ENCODE measurements around the gene SLC5A9. TPM values are rescaled to one million over a fixed set of nuclear protein-coding genes. Genes with fewer than 3 reads are reported as not detected.
"Not testable (repeated sequence)": the region's sequence is repeated elsewhere in the genome, so short reads cannot be mapped to it uniquely, and the experiment has no call there.

SLC5A9 gene
- total RNA-seq, 6 donors from 2014 or later, result 2.9 to 21.0 (median 6.1) TPM

GRCh38 chr1:48208652-48209051 is 13.9 kb upstream of the SLC5A9 start:
- no peak for ATAC-seq (ENCODE audit: low FRiP score in 2 of 2)
- no peak overlapping the region for H3K27ac ChIP-seq
- 86 to 87% methylated on average over 4 of the region's 4 CpGs for WGBS, 2 donors
- DNase-seq, result no peak
- no peaks in the 10 kb centered on the region for H3K27me3 ChIP-seq
- no peaks in the 10 kb centered on the region for H3K9me3 ChIP-seq
- no peak overlapping the region for H3K4me3 ChIP-seq
- no peaks in the 10 kb centered on the region for H3K36me3 ChIP-seq
- H3K4me1 ChIP-seq, result peaks cover 0 to 5% (median 0%) of the 10 kb centered on the region in 4 donors
- TF ChIP-seq EP300 (IDR thresholded peaks at IDR 0.05), result no peak
- TF ChIP-seq CTCF (IDR thresholded peaks at IDR 0.05), result no peak
- TF ChIP-seq POLR2A (IDR thresholded peaks at IDR 0.05), result no peak
- no peak for TF ChIP-seq POLR2AphosphoS5 (IDR thresholded peaks at IDR 0.05)

GRCh38 chr1:48213462-48213861 is 9.1 kb upstream of the SLC5A9 start:
- H3K27me3 ChIP-seq; ATAC-seq (ENCODE audit: low FRiP score in 2 of 2); H3K36me3 ChIP-seq; DNase-seq; H3K9me3 ChIP-seq; H3K27ac ChIP-seq; H3K4me3 ChIP-seq: not testable (repeated sequence)
- WGBS, 2 donors, result 88 to 90% methylated on average over 8 of the region's 8 CpGs
- peaks cover 0 to 19% (median 7%) of the 10 kb centered on the region in 4 donors for H3K4me1 ChIP-seq

- Histone ChIP-seq H3K27ac (peak overlapping the region in 1 of 4 donors; percentile 58), H3K4me1 (peaks cover 0 to 19% (median 7%) of the 10 kb centered on the region in 4 donors)
- H3K9me3 ChIP-seq; DNase-seq; ATAC-seq (ENCODE audit: low FRiP score in 2 of 2); H3K27me3 ChIP-seq; H3K4me3 ChIP-seq; H3K36me3 ChIP-seq: not testable (repeated sequence)
- 75 to 87% methylated on average over 6 of the region's 6 CpGs for WGBS, 2 donors
These were observed 8.2 kb upstream of the SLC5A9 start for GRCh38 chr1:48214366-48214765.

- no peak overlapping the region for H3K4me3 ChIP-seq
- peak overlapping the region in 1 of 4 donors; percentile 58 for H3K27ac ChIP-seq
- H3K9me3 ChIP-seq, result no peaks in the 10 kb centered on the region
- TF ChIP-seq EP300 (IDR thresholded peaks at IDR 0.05), result no peak
- no peak for TF ChIP-seq POLR2AphosphoS5 (IDR thresholded peaks at IDR 0.05)
- TF ChIP-seq POLR2A (IDR thresholded peaks at IDR 0.05), result no peak
- no peaks in the 10 kb centered on the region for H3K27me3 ChIP-seq
- peak in 1 of 2 donors; percentile 47 for DNase-seq
- no peaks in the 10 kb centered on the region for H3K36me3 ChIP-seq
- H3K4me1 ChIP-seq, result peaks cover 0 to 19% (median 7%) of the 10 kb centered on the region in 4 donors
- ATAC-seq (ENCODE audit: low FRiP score in 2 of 2), result peak in 1 of 2 donors; percentile 43
- WGBS, 2 donors, result 56 to 58% methylated on average over 4 of the region's 4 CpGs
These were observed 7.7 kb upstream of the SLC5A9 start for GRCh38 chr1:48214820-48215219.

- H3K4me1 ChIP-seq, result peaks cover 0 to 17% (median 7%) of the 10 kb centered on the region in 4 donors
- no peaks in the 10 kb centered on the region for H3K27me3 ChIP-seq
- peak overlapping the region in 1 of 4 donors; percentile 58 for H3K27ac ChIP-seq
- no peak for TF ChIP-seq EP300 (IDR thresholded peaks at IDR 0.05)
- no peak for TF ChIP-seq POLR2A (IDR thresholded peaks at IDR 0.05)
- TF ChIP-seq POLR2AphosphoS5 (IDR thresholded peaks at IDR 0.05), result no peak
- no peak for TF ChIP-seq CTCF (IDR thresholded peaks at IDR 0.05)
- H3K4me3 ChIP-seq, result no peak overlapping the region
- no peaks in the 10 kb centered on the region for H3K36me3 ChIP-seq
- no peaks in the 10 kb centered on the region for H3K9me3 ChIP-seq
- DNase-seq, result no peak
- ATAC-seq (ENCODE audit: low FRiP score in 2 of 2), result peak; percentile 12 to 51
- WGBS, 2 donors, result 40 to 45% methylated on average over 1 of the region's 1 CpG
These were observed 7.3 kb upstream of the SLC5A9 start for GRCh38 chr1:48215222-48215621.

- Histone ChIP-seq H3K4me1 (peaks cover 0 to 14% (median 7%) of the 10 kb centered on the region in 4 donors), H3K27ac (no peak overlapping the region), H3K9me3 (no peaks in the 10 kb centered on the region), H3K27me3 (no peaks in the 10 kb centered on the region), H3K4me3 (no peak overlapping the region), H3K36me3 (no peaks in the 10 kb centered on the region)
- TF ChIP-seq POLR2AphosphoS5 (IDR thresholded peaks at IDR 0.05) (no peak), CTCF (IDR thresholded peaks at IDR 0.05) (no peak), EP300 (IDR thresholded peaks at IDR 0.05) (no peak), POLR2A (IDR thresholded peaks at IDR 0.05) (no peak)
- DNase-seq (no peak), ATAC-seq (ENCODE audit: low FRiP score in 2 of 2) (no peak)
- WGBS, 2 donors, result 80 to 84% methylated on average over 2 of the region's 2 CpGs
These were observed 6.6 kb upstream of the SLC5A9 start for GRCh38 chr1:48215889-48216288.

Measured in upper lobe of left lung (tissue), 6 donors.